GM12878 (cell line): ENCODE results near the gene SLC6A17. TPM values are rescaled to one million over a fixed set of nuclear protein-coding genes. Genes with fewer than 3 reads are reported as not detected.
A peak's percentile ranks its signal among the peaks of the same experiment; 100 is the strongest.

Source experiments
- ATF2 ChIP-seq: IDR thresholded peaks from 2 replicates; pipeline ENCODE4 v1.6.1; 2012; ENCODE audit warnings: low read length, inconsistent platforms
- BCL3 ChIP-seq: IDR thresholded peaks from 2 replicates; pipeline ENCODE4 v1.6.1; 2011; ENCODE audit warnings: borderline replicate concordance, low read depth, mild to moderate bottlenecking, moderate library complexity, low read length; ENCODE audit not compliant: insufficient read depth, poor library complexity, severe bottlenecking
- CEBPZ ChIP-seq: fragments of 150-350 bp; IDR thresholded peaks from 2 replicates; pipeline ENCODE4 v1.6.1; 2016; ENCODE audit warnings: low read depth, low read length
- CHD2 ChIP-seq: IDR thresholded peaks from 2 replicates; pipeline ENCODE4 v1.6.1; 2011; ENCODE audit warnings: low read depth, low read length, improper control_type of control experiment, borderline replicate concordance
- CREB1 ChIP-seq: IDR thresholded peaks from 2 replicates; pipeline ENCODE4 v1.6.1; 2012; ENCODE audit warnings: low read depth, mild to moderate bottlenecking, inconsistent platforms
- E2F4 ChIP-seq: IDR thresholded peaks from 2 replicates; pipeline ENCODE4 v1.6.1; 2012; ENCODE audit warnings: low read depth, low read length, improper control_type of control experiment
- ETV6 ChIP-seq, 2 experiments: fragments of 450-650 bp in 1 of 2; IDR thresholded peaks in 1 of 2; conservative IDR thresholded peaks in 1 of 2; 2 replicates each; pipeline ENCODE4 v1.6.1; 2014; ENCODE audit warnings: antibody characterized with exemption in 1 of 2, borderline replicate concordance in 1 of 2, low read depth in 1 of 2, mild to moderate bottlenecking in 1 of 2, moderate library complexity in 1 of 2
- FOXM1 ChIP-seq: IDR thresholded peaks from 2 replicates; pipeline ENCODE4 v1.6.1; 2012; ENCODE audit warnings: low read depth, mild to moderate bottlenecking, inconsistent platforms, low read length, moderate library complexity
- HCFC1 ChIP-seq: fragments of 150-350 bp; IDR thresholded peaks from 2 replicates; pipeline ENCODE4 v1.6.1; 2014; ENCODE audit warnings: low read length
- HDAC6 ChIP-seq: fragments of 200-600 bp; sonication (generic); IDR thresholded peaks from one replicate; pipeline ENCODE4 v1.8.0; 2017; ENCODE audit warnings: antibody characterized with exemption; ENCODE audit not compliant: unreplicated experiment
- IKZF1 ChIP-seq: fragments of 450-650 bp; conservative IDR thresholded peaks from 2 replicates; pipeline ENCODE4 v1.6.1; 2017; ENCODE audit warnings: antibody characterized with exemption, mild to moderate bottlenecking
- MEF2B ChIP-seq: fragments of 450-650 bp; IDR thresholded peaks from 2 replicates; pipeline ENCODE4 v1.6.1; 2018; ENCODE audit warnings: mild to moderate bottlenecking, moderate library complexity; ENCODE audit not compliant: partially characterized antibody, poor library complexity, severe bottlenecking
- POLR2AphosphoS2 ChIP-seq: IDR thresholded peaks from 2 replicates; pipeline ENCODE4 v1.6.1; 2011; ENCODE audit warnings: low read depth, mild to moderate bottlenecking, low read length, improper control_type of control experiment, moderate library complexity
- RBBP5 ChIP-seq: fragments of 200-600 bp; sonication (generic); conservative IDR thresholded peaks from 2 replicates; pipeline ENCODE4 v1.6.1; 2016
- TCF12 ChIP-seq: IDR thresholded peaks from 2 replicates; pipeline ENCODE4 v1.6.1; 2011; ENCODE audit warnings: low read depth, mild to moderate bottlenecking, low read length
- ZBTB4 ChIP-seq: fragments of 450-650 bp; formaldehyde crosslinking; IDR thresholded peaks from 2 replicates; pipeline ENCODE4 v1.4.0; 2022; ENCODE audit warnings: mild to moderate bottlenecking, moderate library complexity
- ZNF207 ChIP-seq: fragments of 450-650 bp; IDR thresholded peaks from 2 replicates; pipeline ENCODE4 v1.6.1; 2014; ENCODE audit warnings: antibody characterized with exemption, mild to moderate bottlenecking, borderline replicate concordance
- ZNF24 ChIP-seq: fragments of 450-650 bp; IDR thresholded peaks from 2 replicates; pipeline ENCODE4 v1.6.1; 2017; ENCODE audit warnings: antibody characterized with exemption, mild to moderate bottlenecking
- polyA plus RNA-seq, 11 experiments: library from polyadenylated mRNA; depleted of rRNA in 4 of 11; unstranded in 6 of 11; stranded (reverse) in 5 of 11; fragments of >200 nt; fragmentation: Nextera tagmentation in 4 of 11; fragmentation: Illumina TruSeq in 1 of 11; extraction: Ambion mirVana in 4 of 11; extraction: Trizol in 1 of 11; gene quantifications; 1 replicate in 1 of 11; 2 replicates in 10 of 11; pipeline versions ENCODE4 v1.2.1 to v1.2.3, GENCODE V29; 2011 to 2016; ENCODE audit warnings: inconsistent platforms in 2 of 11, missing spikeins in 2 of 11, low read depth in 1 of 11
- total RNA-seq, 4 experiments: library from RNA; depleted of rRNA in 3 of 4; stranded (reverse); fragments of >200 nt in 3 of 4; fragmentation: Illumina TruSeq in 1 of 4; extraction: Trizol in 1 of 4; gene quantifications; 2 replicates each; pipeline versions ENCODE4 v1.2.1 to v1.2.3, GENCODE V29; 2013 to 2021

SLC6A17 gene
- total and polyA plus RNA-seq, 10 of the 15 experiments (the other 5 are each of a cell fraction or from before 2014, with no cell fraction given): not detected

GRCh38 chr1:110209715-110210603, 59.7 kb downstream of the SLC6A17 start, which contains the start of gene KCNC4 (continued):
- TF ChIP-seq ZNF24: no peak
- no peak for TF ChIP-seq E2F4
- no peak for TF ChIP-seq ATF2
- no peak for TF ChIP-seq ZBTB4 (CRISPR knock-in tag)
- no peak for TF ChIP-seq HCFC1
- no peak for TF ChIP-seq ZNF207
- TF ChIP-seq RBBP5: no peak
- no peak for TF ChIP-seq CEBPZ
- peak; percentile 12 for TF ChIP-seq MEF2B
- no peak for TF ChIP-seq ETV6 (conservative IDR thresholded peaks at IDR 0.05 in 1 of 2, IDR thresholded peaks at IDR 0.05 in 1 of 2; ENCODE audit: borderline replicate concordance in 1 of 2, low read depth in 1 of 2)
- no peak for TF ChIP-seq HDAC6
- TF ChIP-seq CREB1: peak; percentile 52; the same call in 1 of the 2 replicates
- TF ChIP-seq IKZF1: peak; percentile 79; the same call in 1 of the 2 replicates
- no peak for TF ChIP-seq TCF12
- no peak for TF ChIP-seq POLR2AphosphoS2
- TF ChIP-seq CHD2: no peak
- no peak for TF ChIP-seq FOXM1
- no peak for TF ChIP-seq BCL3
